Activated T-helper 1 cell treated with anti-CD3 and anti-CD28 coated beads, Interleukin-2, amount 50 U/mL, for 16 hours (primary cell): ENCODE measurements around the gene ALDH3B1.
"Not testable (repeated sequence)": the region's sequence is repeated elsewhere in the genome, so short reads cannot be mapped to it uniquely, and the experiment has no call there.

ENCODE experiments used
- DNase-seq, 2 donors: peaks; one replicate each; pipeline ENCODE4 v3.0.0-alpha.2; 2020; ENCODE audit warnings: low read depth in 1 of 2, low spot score in 1 of 2

The ALDH3B1 gene, protein sequence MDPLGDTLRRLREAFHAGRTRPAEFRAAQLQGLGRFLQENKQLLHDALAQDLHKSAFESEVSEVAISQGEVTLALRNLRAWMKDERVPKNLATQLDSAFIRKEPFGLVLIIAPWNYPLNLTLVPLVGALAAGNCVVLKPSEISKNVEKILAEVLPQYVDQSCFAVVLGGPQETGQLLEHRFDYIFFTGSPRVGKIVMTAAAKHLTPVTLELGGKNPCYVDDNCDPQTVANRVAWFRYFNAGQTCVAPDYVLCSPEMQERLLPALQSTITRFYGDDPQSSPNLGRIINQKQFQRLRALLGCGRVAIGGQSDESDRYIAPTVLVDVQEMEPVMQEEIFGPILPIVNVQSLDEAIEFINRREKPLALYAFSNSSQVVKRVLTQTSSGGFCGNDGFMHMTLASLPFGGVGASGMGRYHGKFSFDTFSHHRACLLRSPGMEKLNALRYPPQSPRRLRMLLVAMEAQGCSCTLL

DNA sequence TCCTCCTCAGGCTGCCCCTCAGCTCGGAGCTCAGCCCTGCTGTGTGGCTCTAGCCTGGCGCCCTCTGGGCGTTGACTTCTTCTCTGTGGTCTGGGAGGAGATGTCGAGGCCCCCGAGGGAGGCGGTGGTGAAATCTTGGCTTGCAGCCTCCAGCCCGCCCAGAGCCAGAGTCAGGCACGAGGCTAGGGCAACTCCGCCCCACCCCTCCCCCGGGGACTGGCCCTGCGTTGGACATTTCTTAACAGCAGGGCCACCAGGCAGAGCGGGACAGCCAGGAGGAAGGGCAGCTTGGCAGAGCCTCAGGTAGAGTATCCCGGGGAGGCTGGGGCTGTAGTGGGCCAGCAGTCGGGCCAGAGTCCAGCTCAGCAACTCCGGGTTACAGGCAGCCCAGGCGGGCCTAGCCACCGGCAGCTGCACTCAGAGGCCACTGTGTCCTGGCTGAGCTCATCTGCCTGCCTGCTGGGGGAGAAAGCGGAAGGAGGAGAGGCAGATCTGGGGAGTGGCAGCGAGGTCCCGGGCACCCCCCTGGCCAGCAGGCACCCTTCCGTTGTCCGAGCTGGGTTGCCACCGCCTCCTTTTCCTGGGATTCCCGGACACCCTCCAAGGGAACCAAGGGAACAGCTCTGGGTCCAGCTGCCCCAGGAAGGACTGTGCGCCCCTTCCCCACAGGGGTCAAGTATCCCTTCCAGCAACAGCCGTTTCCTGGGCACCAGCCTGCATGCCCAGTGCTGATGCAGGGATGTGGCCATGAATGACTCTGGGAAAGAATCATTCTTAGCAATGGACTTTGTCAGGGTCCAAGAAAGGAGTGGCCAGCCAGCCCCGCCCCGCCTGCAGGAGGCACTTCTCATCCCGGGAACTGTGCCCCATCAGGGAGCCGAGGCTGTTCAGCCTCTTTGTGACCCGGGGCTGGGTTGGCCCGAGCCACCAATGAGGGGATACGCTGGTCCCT is at the start of gene ALDH3B1:
ALDH3B1 (plus strand) TSS at position 238 of the 952 bp plus-strand sequence. CDS start 4,971 bp downstream, outside the sequence.
- DNase-seq, result no peak

DNA sequence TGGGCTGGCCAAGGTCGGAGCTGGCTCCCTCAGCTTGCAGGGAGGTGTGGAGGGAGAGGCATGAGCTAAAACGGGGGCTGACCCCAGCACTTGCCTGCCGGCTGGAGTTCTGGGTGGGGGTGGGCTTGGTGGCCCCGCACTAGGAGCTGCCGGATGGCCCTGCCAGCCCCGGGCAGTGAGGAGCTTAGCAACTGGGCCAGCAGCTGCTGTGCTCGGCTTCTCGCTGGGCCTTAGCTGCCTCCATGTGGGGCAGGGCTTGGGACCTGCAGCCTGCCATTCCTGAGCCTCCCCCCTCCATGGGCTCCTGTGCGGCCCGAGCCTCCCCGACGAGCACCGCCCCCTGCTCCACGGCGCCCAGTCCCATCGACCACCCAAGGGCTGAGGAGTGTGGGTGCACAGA is 46.9 kb upstream of the ALDH3B1 start:
- not testable (repeated sequence) for DNase-seq

DNA sequence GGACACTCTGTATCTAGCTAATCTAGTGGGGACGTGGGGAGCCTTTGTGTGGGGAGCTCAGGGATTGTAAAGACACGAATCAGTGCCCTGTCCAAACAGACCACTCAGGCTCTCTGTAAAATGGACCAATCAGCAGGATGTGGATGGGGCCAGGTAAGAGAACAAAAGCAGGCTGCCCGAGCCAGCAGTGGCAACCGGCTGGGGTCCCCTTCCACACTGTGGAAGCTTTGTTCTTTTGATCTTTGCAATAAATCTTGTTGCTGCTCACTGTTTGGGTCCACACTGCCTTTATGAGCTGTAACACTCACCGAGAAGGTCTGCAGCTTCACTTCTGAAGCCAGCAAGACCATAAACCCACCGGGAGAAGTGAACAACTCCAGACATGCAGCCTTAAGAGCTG is 46.2 kb upstream of the ALDH3B1 start:
- DNase-seq, result not testable (repeated sequence)

DNA sequence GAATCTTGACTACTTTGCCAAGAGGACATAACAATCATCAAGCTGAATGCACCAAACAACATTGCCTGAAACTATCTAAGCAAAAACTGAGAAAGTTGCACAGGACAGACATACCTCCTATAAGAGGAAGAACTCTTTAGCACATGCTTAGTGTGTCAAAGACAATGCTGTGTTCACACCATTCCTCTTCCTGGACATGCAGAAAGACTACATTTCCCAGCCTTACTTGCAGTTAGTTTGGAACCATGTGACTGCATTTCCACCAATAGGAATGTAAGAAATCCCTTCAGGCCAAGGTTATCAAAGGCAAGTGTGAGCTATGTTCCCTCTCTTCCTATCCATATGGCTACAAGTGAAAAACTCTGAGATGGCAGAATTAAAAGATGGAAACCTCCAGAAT is 45.4 kb upstream of the ALDH3B1 start:
- DNase-seq, result not testable (repeated sequence)

DNA sequence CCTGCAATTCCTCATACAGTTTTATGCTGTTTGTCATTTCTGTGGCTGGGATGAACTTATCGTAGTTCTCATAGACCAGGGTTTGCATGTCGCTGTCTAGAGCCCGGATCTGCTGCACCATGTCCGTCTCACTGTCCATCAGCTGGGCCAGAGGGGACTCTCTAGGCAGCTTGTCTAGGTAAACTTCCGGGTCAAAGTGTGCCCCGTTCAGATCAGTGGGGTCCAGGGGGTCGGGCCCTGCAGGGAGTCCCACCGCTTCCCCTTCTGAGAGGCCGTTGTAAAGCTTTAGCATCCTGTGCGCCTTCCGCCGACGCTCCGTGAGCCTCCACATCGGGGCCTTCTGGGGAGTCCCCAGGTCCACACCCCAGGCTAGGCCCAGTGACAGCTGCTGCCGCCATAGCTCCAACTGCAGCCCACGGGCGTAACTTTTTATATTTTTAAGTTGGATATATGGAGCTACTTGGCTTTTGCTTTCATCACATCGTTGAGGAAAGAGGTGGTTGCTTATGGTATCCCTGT is 44.2 kb upstream of the ALDH3B1 start:
- not testable (repeated sequence) for DNase-seq

DNA sequence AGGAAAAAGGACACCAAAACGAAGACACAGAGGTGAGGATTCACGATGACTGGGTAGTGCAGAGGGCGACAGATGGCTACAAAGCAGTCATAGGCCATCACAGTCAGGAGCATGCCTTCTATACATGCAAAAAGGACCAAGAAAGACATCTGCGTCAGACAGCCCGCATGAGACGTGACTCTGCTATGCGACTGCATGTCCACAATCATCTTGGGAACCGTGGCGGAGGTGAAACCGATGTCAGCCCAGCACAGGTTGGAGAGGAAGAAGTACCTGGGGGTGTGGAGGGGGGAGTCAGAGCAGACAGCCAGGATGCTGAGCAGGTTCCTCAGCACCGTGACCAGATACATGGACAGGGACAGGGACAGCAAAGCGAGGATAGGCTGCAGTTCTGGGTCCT is 35.4 kb upstream of the ALDH3B1 start:
- DNase-seq, result not testable (repeated sequence)

DNA sequence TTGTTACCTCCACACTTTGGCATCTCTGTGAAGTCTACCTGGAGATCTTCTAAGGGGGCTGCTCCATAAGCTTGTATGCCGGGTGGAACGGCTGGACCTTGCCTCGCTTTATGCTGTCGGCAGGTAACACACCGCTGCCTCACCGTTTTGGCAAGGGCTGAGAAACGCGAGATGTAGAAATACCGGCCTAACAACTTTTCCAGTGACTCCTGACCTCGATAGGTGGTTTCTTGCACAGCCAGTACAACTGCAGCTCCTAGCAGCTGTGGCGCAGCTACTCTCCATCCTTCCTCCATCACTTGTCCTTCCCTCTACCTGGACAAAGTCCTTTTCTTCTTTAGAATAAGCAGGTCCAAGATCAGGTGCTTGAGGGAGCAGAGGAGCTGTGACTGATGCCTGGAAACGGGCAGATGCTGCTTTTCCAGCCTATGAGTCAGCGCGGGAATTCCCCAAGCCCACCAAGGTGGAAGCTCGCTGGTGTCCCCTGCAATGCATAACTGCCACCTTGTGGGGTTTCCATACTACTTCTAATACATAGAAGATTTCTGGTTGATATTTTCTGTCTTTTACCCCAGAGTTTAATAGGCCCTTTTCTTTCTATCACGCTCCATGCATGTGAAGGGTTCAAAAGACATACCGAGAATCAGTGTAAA is 31.2 kb upstream of the ALDH3B1 start:
- not testable (repeated sequence) for DNase-seq

DNA sequence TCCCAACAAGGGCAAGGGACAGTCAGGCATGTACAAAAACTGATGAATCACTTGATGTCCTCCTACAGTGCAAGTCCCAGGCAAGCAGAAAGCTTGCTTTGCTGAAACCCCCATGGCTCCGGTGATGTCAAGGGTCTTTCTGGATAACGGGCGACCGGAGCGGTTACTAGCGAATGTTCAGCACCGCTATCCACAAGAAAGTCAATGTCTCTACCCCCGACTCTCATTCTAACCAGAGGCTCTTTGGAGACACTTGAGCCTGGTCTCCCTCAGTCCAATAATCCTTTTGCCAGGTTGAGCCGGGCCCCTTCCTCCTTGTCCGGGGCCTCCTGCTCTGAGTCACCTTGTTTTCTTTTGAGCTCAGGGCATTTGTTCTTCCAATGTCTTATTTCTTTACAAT is 28.9 kb upstream of the ALDH3B1 start:
- DNase-seq, result not testable (repeated sequence)

DNA sequence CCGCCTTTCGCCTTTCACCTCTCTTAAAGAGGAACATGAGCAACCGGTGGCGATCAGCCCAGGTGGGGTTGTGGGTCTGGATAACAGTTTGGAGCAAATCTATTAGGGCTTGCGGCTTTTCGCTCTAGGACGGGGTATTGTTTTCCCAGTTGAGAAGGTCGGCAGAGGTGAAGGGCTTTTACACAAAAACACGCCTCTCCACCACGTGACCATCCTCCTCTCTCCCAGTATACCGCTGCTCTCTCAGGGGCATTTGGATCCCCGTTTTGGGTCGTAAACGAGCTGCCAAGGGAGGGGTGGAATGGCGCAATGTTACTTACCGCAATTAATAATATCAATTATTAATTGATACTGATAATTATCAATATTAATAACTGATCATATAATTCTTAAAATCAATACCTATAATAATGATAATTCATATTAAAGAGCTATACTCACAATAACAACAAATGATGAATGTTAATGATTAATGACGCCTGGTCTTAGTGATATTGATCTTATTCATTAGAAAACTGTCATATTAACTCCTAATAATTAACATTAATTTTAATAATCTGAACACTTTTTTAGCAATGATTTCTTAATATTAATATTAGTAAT is 27.8 kb upstream of the ALDH3B1 start:
- DNase-seq, result not testable (repeated sequence)

DNA sequence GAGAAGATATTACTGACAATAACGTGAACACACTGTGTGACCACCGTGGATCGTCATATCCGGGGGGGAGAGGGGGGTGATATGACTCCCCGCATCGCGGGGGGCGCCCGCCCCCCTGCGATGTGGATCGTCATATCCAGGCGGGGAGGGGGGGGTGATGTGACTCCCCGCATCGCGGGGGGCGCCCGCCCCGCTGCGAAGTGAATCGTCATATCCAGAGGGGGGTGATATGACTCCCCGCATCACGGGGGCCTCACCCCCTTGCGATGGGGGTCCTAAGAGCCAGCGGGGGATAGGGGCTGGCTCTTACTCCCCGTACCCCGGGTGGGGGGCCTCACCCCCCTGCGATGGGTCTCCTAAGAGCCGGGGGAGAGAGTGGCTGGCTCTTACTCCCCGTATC is 26.2 kb upstream of the ALDH3B1 start:
- DNase-seq, result no peak

DNA sequence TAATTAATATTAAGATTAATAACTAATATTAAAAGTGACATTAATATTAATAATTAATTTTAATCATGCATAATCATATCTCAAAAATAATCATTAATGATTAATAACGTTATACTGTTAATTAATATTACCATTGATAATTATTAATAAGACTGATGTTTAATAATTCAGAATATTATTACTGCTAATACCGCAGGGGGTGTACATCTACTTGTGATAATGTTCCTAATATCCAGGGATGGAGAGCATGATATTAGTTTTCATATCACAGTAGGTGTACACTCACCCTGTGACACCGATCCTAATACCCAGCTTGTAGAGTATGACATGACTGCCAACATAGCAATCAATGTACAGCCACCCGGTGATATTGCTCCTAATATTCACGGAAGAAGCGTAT is 24.8 kb upstream of the ALDH3B1 start:
- DNase-seq, result not testable (repeated sequence)

DNA sequence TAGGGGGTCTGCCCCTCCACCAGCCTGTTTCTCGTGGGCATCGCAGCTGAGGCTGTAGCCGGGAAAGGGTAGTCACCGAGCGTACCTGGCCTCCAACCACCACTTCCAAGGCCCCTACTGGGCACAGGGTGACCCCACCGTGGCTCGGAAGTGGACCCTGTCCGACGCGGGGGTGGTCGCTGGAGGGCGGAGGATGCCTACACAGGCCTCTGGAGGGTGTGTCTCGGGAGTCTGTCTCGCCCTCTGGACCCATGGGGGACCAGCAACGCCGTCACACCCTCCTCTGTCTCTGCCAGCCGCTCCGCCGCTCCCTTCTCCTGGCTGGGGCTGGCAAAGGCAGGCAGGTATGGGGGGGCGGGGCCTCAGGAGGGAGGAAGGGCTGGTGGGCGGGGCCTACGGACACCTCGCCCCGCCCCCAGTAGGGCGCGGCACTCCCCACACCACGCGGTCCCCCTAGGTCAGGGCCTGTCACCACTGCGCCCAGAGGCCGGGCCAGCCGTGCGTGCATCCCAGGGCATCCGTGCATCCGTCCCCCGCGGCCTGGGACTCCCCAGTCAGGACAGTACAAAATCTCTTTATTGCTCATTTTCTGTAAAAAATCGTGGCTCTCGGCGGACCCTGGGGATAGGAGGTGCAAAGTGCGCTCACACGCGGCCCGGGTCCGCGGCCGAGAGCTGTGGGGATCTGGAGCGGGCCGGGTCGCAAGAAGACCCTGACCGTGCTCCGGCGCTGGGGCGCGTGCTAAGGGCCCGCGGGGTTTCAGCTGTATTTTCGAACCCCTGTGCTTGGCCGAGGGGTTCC is 19.4 kb upstream of the ALDH3B1 start:
- DNase-seq, result not testable (repeated sequence)

DNA sequence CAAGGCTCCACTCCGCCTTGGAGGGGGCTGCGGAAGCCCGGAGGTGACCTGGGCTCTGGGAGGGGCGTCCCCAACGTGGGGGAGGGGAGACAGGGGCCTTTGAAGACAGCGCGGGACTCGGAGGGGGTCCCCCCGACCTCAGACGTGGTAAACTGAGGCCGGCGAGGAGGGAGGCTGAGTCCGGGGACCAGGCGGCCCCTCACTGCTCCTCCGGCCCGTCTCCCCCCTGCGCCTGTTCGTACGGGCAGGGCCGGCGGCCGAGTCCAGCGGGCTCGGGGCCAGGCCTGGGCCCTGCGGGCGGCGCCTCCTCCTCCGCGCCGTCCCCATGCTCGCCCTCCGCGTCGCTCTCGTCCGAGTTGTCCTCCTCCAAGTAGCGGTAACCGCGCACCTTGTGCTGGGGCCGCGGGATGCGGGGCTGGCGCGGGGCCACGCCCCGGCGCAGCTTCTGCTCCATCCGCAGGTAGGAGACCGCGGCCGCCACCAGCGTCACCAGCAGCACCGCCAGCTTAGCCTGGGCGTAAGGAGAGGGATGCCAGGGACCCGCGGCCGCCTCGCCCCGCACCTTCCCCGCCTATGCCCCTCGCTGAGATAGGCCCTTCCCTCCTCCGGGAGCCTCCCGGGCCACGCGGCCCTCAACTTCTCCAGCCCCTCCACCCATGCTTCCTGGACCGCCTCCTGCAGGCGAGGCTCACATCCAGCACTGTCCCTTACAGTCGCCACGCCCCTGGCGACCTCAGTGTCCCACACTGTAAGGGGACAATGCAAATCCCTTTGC is 18.6 kb upstream of the ALDH3B1 start:
- not testable (repeated sequence) for DNase-seq

DNA sequence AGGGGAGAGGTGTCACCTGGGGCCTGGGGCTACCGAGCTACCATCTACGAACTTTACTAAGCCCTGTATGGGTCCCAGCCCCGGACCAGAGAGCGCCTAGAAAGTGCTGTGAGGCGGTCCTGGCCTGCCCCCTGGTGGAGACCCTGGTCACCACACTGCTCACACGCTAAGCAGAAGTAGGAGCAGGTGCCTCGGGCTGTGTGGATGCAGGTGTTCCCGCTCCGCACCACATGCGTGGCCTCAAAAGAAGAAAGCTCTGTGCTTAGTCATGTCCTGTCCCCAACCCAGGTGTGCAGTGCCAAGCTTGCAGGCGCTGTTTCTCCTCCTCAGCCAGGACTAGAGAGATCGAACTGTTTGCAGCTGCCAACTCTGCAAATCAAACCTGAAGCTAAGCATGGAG is 16.3 kb upstream of the ALDH3B1 start:
- peak in 1 of 2 donors; percentile 32 for DNase-seq

DNA sequence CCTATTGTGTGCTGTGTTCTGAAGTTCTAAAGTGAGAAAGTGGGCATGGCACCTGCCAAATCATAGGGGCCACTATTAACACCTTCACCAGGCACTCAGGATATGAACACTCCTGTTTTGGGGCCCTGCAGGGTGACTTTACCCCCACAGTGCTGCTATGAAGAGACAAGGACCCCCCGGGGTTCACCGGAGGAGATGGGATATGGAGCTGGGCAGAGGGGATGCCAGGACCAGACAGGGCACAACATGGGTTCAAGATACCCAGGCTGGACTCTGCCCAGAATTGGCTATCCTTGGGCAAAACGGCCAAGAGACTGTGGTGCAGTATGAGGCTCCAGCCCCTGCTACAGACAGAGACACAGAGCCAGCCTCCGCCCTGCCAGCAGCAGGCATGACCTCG is 15.7 kb upstream of the ALDH3B1 start:
- DNase-seq, result not testable (repeated sequence)

DNA sequence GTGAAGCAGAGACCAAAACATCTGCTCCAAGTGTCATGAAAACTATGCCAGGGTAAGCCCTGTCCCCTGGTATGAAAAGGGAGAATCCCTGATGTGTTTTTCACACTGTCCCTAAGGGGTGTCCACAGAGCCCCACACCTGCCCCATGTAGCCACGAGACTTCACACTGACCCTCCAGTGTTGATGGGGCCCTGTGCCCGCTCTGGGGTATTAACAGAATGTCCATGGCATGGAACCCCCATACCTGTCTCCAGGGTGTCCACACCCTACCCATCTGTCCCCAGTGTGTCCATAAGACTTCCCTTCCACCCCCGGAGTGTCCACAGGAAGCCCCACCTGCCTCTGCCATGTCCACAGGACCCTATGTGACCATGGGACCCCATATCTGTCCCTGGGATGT is 15.0 kb upstream of the ALDH3B1 start:
- DNase-seq, result not testable (repeated sequence)

DNA sequence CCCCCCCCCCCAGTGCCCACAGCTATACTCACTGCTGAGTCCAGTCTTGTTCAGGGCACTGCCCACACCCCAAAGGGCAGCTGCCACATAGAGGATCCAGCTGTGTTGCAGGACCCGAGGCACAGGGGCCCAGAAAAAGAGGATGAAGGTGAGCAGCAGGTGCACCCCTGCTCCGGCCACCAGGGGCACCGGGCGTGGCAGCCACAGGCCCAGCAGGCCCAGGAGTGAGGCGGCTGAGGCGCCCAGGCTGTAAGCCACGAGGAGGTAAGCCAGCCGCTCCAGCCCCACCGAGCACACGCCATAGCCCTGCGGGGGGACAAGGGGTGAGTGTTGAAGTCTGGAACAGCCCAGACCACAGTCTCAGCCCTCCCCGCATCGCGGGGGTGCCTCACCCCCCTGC is 14.5 kb upstream of the ALDH3B1 start:
- not testable (repeated sequence) for DNase-seq

DNA sequence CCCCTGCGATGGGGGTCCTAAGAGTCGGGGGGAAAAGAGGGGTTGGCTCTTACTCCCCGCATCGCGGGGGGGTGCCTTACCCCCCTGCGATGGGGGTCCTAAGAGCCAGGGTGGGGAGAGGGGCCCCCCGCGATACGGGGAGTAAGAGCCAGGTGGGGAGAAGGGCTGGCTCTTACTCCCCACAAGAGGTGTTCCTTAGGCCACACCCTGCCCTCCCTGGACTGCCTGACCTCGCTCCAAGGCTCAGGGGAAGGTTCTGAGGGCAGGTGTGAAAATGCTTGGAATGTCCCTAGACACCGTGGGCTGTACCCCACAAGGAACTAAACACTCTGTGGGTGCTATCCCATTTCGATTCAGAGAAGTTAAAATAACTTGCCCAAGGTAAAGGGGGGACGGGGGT is 14.1 kb upstream of the ALDH3B1 start:
- no peak for DNase-seq
